ENCODE measurements around the gene FSTL5.

FSTL5 gene

DNA sequence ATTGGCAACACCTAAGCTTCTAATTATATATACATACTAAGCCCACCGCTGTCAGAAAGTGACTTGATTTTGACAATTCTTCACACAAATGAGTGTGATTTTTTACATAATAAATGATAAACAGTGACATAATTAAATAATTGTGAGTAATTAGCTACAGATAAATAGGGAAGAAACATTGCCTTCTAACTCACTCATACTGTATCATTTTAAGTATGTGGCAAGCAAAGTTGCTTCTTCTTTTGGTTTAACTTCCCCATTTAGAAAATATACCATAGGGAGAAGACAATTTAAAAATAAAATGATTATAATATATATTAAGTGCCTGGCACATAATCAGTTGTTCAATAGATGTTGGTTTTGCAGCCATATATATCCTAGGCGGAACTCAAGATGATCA, 644.2 kb downstream of the FSTL5 start:
- DNase-seq (ENCODE audit: low read depth), result no peak
- H3K4me3 ChIP-seq (ENCODE audit: control insufficient read depth, low read depth, low read length), result no peak overlapping the region
- TF ChIP-seq, protein P1, sequence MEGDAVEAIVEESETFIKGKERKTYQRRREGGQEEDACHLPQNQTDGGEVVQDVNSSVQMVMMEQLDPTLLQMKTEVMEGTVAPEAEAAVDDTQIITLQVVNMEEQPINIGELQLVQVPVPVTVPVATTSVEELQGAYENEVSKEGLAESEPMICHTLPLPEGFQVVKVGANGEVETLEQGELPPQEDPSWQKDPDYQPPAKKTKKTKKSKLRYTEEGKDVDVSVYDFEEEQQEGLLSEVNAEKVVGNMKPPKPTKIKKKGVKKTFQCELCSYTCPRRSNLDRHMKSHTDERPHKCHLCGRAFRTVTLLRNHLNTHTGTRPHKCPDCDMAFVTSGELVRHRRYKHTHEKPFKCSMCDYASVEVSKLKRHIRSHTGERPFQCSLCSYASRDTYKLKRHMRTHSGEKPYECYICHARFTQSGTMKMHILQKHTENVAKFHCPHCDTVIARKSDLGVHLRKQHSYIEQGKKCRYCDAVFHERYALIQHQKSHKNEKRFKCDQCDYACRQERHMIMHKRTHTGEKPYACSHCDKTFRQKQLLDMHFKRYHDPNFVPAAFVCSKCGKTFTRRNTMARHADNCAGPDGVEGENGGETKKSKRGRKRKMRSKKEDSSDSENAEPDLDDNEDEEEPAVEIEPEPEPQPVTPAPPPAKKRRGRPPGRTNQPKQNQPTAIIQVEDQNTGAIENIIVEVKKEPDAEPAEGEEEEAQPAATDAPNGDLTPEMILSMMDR (IDR thresholded peaks at IDR 0.05; ENCODE audit: control insufficient read depth, insufficient read depth, low read depth, low read length, missing control alignments), result no peak

- no peak overlapping the region for H3K4me3 ChIP-seq (ENCODE audit: control insufficient read depth, low read depth, low read length)
- no peak for DNase-seq (ENCODE audit: low read depth)
- TF ChIP-seq, protein P1 (IDR thresholded peaks at IDR 0.05; ENCODE audit: control insufficient read depth, insufficient read depth, low read depth, low read length, missing control alignments), result no peak
These were observed 645.9 kb downstream of the FSTL5 start for GRCh38 chr4:161517941-161518340.

GRCh38 chr4:161505141-161505540, 658.7 kb downstream of the FSTL5 start:
- DNase-seq (ENCODE audit: low read depth), result no peak
- TF ChIP-seq, protein P1 (IDR thresholded peaks at IDR 0.05; ENCODE audit: control insufficient read depth, insufficient read depth, low read depth, low read length, missing control alignments), result no peak
- H3K4me3 ChIP-seq (ENCODE audit: control insufficient read depth, low read depth, low read length), result no peak overlapping the region

GRCh38 chr4:161498155-161498554, 665.6 kb downstream of the FSTL5 start:
- TF ChIP-seq, protein P1 (IDR thresholded peaks at IDR 0.05; ENCODE audit: control insufficient read depth, insufficient read depth, low read depth, low read length, missing control alignments), result no peak
- H3K4me3 ChIP-seq (ENCODE audit: control insufficient read depth, low read depth, low read length), result no peak overlapping the region
- no peak for DNase-seq (ENCODE audit: low read depth)

GRCh38 chr4:161486461-161486860, 677.3 kb downstream of the FSTL5 start:
- TF ChIP-seq, protein P1 (IDR thresholded peaks at IDR 0.05; ENCODE audit: control insufficient read depth, insufficient read depth, low read depth, low read length, missing control alignments), result no peak
- H3K4me3 ChIP-seq (ENCODE audit: control insufficient read depth, low read depth, low read length), result no peak overlapping the region
- DNase-seq (ENCODE audit: low read depth), result no peak

DNA sequence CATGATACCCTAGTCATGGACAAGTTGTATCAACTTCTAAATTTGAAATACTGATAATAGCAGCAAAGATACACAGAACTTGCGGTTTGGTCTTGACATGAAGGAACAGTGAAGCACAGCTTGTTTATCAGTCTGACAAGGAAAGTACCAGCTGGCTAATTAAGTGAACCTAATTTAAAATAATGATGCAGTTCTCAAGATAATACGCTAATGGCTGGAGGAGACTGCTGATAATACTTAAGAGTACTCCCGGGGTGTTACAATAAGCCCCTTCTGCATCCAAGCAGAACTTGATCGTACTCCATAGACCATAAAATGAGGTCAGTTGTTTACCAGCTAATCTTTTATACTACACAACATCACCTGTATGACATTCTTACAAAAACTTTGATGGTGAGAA, 697.5 kb downstream of the FSTL5 start:
- no peak for DNase-seq (ENCODE audit: low read depth)
- TF ChIP-seq, protein P1 (IDR thresholded peaks at IDR 0.05; ENCODE audit: control insufficient read depth, insufficient read depth, low read depth, low read length, missing control alignments), result no peak
- H3K4me3 ChIP-seq (ENCODE audit: control insufficient read depth, low read depth, low read length), result no peak overlapping the region

DNA sequence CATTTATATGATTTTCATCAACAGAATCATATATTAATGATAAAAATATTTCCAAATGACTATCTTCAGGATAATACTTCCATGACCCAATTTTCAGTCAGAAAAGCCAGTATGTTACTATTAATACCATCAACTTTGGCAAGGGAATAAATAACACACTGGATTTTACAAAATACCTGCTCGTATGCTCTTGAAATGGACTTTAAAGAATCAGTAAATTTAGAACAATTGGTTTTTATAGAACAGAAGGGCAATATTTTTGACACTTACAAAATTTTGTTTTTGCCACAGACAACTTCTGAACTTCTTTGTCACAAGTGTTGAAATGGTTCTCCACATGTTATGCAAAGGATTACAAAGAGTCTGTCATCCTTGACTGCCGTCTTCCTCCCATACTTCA, 700.4 kb downstream of the FSTL5 start:
- DNase-seq (ENCODE audit: low read depth), result no peak
- TF ChIP-seq, protein P1 (IDR thresholded peaks at IDR 0.05; ENCODE audit: control insufficient read depth, insufficient read depth, low read depth, low read length, missing control alignments), result no peak

More for the DNA sequence above, 700.4 kb downstream of the FSTL5 start:
- no peak overlapping the region for H3K4me3 ChIP-seq (ENCODE audit: control insufficient read depth, low read depth, low read length)
